Fibroblast of lung (primary cell): ENCODE measurements around the gene EBLN2.

Source experiments
- CTCF ChIP-seq, 2 donors: IDR thresholded peaks in 1 of 2; conservative IDR thresholded peaks in 1 of 2; 1 replicate in 1 of 2; 2 replicates in 1 of 2; pipeline ENCODE4 v1.5.1; 2011 to 2012; ENCODE audit warnings: low read length in 2 of 2, control low read depth in 1 of 2, inconsistent platforms in 1 of 2, low read depth in 1 of 2, mild to moderate bottlenecking in 1 of 2
- EZH2 ChIP-seq: IDR thresholded peaks from 2 replicates; pipeline ENCODE4 v1.5.1; 2012; ENCODE audit warnings: low read length, control low read depth, mild to moderate bottlenecking; ENCODE audit errors: missing control alignments

- TF ChIP-seq CTCF (conservative IDR thresholded peaks at IDR 0.05 in 1 of 2, IDR thresholded peaks at IDR 0.05 in 1 of 2; ENCODE audit: low read depth in 1 of 2, low read length in 2 of 2), result no peak
- TF ChIP-seq EZH2, result no peak
These were observed 1.1 kb upstream of the EBLN2 start for GRCh38 chr3:73060302-73060723.
